ENCODE measurements around the gene RC3H2. TPM values are rescaled to one million over a fixed set of nuclear protein-coding genes. Genes with fewer than 3 reads are reported as not detected.

Gene RC3H2
- total RNA-seq, 1 donor from 2014 or later = 56.7 TPM

GRCh38 chr9:122950263-122950662 lies 45.1 kb upstream of the RC3H2 start:
- H3K27ac Mint-ChIP-seq = no peak overlapping the region
- no peak overlapping the region for H3K4me3 ChIP-seq
- H3K79me2 ChIP-seq (ENCODE audit: low read depth) = peaks cover 100% of the 10 kb centered on the region
- no peak overlapping the region for H3K9ac ChIP-seq
- H3K27me3 ChIP-seq = no peaks in the 10 kb centered on the region
- peaks cover 16% of the 10 kb centered on the region for H3K4me1 Mint-ChIP-seq
- H4K20me1 ChIP-seq (ENCODE audit: low read depth) = peaks cover 90% of the 10 kb centered on the region
- H3F3A ChIP-seq (ENCODE audit: low read depth) = no peaks in the 10 kb centered on the region
- H3K27ac ChIP-seq = no peak overlapping the region
- peaks cover 17% of the 10 kb centered on the region for H3K4me1 ChIP-seq
- no peaks in the 10 kb centered on the region for H3K27me3 Mint-ChIP-seq (ENCODE audit: insufficient read depth, low read depth)
- H3K4me3 Mint-ChIP-seq = no peak overlapping the region
- no peak overlapping the region for H2AFZ ChIP-seq (replicated peaks)
- no peak for DNase-seq (ENCODE audit: low spot score)
- TF ChIP-seq EZH2 (IDR thresholded peaks at IDR 0.05) (no peak), EZH2phosphoT487 (IDR thresholded peaks at IDR 0.05) (no peak), CTCF (IDR thresholded peaks at IDR 0.05) (no peak)
- peaks cover 10% of the 10 kb centered on the region for H3K36me3 Mint-ChIP-seq
- peaks cover 2% of the 10 kb centered on the region for H3K9me3 Mint-ChIP-seq
- no peak overlapping the region for H3K4me2 ChIP-seq
- H3K9me3 ChIP-seq (ENCODE audit: low read depth) = no peaks in the 10 kb centered on the region
- H3K36me3 ChIP-seq = no peaks in the 10 kb centered on the region

- peaks cover 2% of the 10 kb centered on the region for H3K9me3 Mint-ChIP-seq
- Histone ChIP-seq H3K4me2 (no peak overlapping the region), H3F3A (ENCODE audit: low read depth) (no peaks in the 10 kb centered on the region), H3K27ac (no peak overlapping the region), H3K4me1 (peaks cover 17% of the 10 kb centered on the region), H3K36me3 (no peaks in the 10 kb centered on the region), H4K20me1 (ENCODE audit: low read depth) (peaks cover 90% of the 10 kb centered on the region), H3K27me3 (no peaks in the 10 kb centered on the region), H2AFZ (replicated peaks) (no peak overlapping the region), H3K4me3 (no peak overlapping the region), H3K9me3 (ENCODE audit: low read depth) (no peaks in the 10 kb centered on the region), H3K79me2 (ENCODE audit: low read depth) (peaks cover 100% of the 10 kb centered on the region), H3K9ac (no peak overlapping the region)
- no peaks in the 10 kb centered on the region for H3K27me3 Mint-ChIP-seq (ENCODE audit: insufficient read depth, low read depth)
- H3K4me1 Mint-ChIP-seq = peaks cover 18% of the 10 kb centered on the region
- no peak overlapping the region for H3K27ac Mint-ChIP-seq
- no peak for TF ChIP-seq EZH2 (IDR thresholded peaks at IDR 0.05)
- H3K36me3 Mint-ChIP-seq = peaks cover 9% of the 10 kb centered on the region
- no peak overlapping the region for H3K4me3 Mint-ChIP-seq
- DNase-seq (ENCODE audit: low spot score) = no peak
These were observed 44.5 kb upstream of the RC3H2 start for GRCh38 chr9:122949696-122950095.

- Mint-ChIP-seq H3K4me3 (no peak overlapping the region), H3K27me3 (ENCODE audit: insufficient read depth, low read depth) (no peaks in the 10 kb centered on the region), H3K9me3 (peaks cover 2% of the 10 kb centered on the region), H3K36me3 (peaks cover 9% of the 10 kb centered on the region), H3K27ac (peak overlapping the region; percentile 26), H3K4me1 (peaks cover 18% of the 10 kb centered on the region)
- H3K27me3 ChIP-seq = no peaks in the 10 kb centered on the region
- H3K4me3 ChIP-seq = no peak overlapping the region
- H3F3A ChIP-seq (ENCODE audit: low read depth) = no peaks in the 10 kb centered on the region
- no peak overlapping the region for H3K4me2 ChIP-seq
- no peaks in the 10 kb centered on the region for H3K36me3 ChIP-seq
- peaks cover 100% of the 10 kb centered on the region for H3K79me2 ChIP-seq (ENCODE audit: low read depth)
- H3K9ac ChIP-seq = no peak overlapping the region
- no peaks in the 10 kb centered on the region for H3K9me3 ChIP-seq (ENCODE audit: low read depth)
- DNase-seq (ENCODE audit: low spot score) = no peak
- peaks cover 89% of the 10 kb centered on the region for H4K20me1 ChIP-seq (ENCODE audit: low read depth)
- H3K27ac ChIP-seq = peak overlapping the region; percentile 74
- H2AFZ ChIP-seq (replicated peaks) = no peak overlapping the region
- H3K4me1 ChIP-seq = peaks cover 17% of the 10 kb centered on the region
- no peak for TF ChIP-seq CTCF (IDR thresholded peaks at IDR 0.05)
These were observed 43.2 kb upstream of the RC3H2 start for GRCh38 chr9:122948313-122948712.

GRCh38 chr9:122946461-122947005 lies 41.4 kb upstream of the RC3H2 start:
- TF ChIP-seq EZH2 (IDR thresholded peaks at IDR 0.05) (no peak), EZH2phosphoT487 (IDR thresholded peaks at IDR 0.05) (no peak), CTCF (IDR thresholded peaks at IDR 0.05) (no peak)
- Mint-ChIP-seq H3K9me3 (no peaks in the 10 kb centered on the region), H3K27me3 (ENCODE audit: insufficient read depth, low read depth) (no peaks in the 10 kb centered on the region), H3K36me3 (peaks cover 9% of the 10 kb centered on the region), H3K4me3 (no peak overlapping the region), H3K4me1 (peaks cover 27% of the 10 kb centered on the region), H3K27ac (no peak overlapping the region)
- DNase-seq (ENCODE audit: low spot score) = no peak
- Histone ChIP-seq H3K4me2 (no peak overlapping the region), H3K9me3 (ENCODE audit: low read depth) (no peaks in the 10 kb centered on the region), H4K20me1 (ENCODE audit: low read depth) (peaks cover 91% of the 10 kb centered on the region), H3K4me1 (peaks cover 24% of the 10 kb centered on the region), H3K4me3 (no peak overlapping the region), H3K27me3 (no peaks in the 10 kb centered on the region), H3K79me2 (ENCODE audit: low read depth) (peaks cover 100% of the 10 kb centered on the region), H3K27ac (peak overlapping the region; percentile 74), H3K36me3 (no peaks in the 10 kb centered on the region), H3F3A (ENCODE audit: low read depth) (peaks cover 8% of the 10 kb centered on the region), H3K9ac (no peak overlapping the region), H2AFZ (replicated peaks) (no peak overlapping the region)
